Immature natural killer cell (primary cell): ENCODE measurements around the gene HSF2BP. TPM values are rescaled to one million over a fixed set of nuclear protein-coding genes. Genes with fewer than 3 reads are reported as not detected.
"Not testable (repeated sequence)": the region's sequence is repeated elsewhere in the genome, so short reads cannot be mapped to it uniquely, and the experiment has no call there.

Experiments used
- DNase-seq, 3 donors: peaks; one replicate each; pipeline ENCODE4 v3.0.0; 2022; ENCODE audit warnings: mixed read lengths in 1 of 3
- H3K27ac Mint-ChIP-seq, 6 donors: one replicate each; pipeline ENCODE4 v1.8.0; 2020; ENCODE audit warnings: mixed read lengths in 6 of 6, mild to moderate bottlenecking in 5 of 6, inconsistent platforms in 4 of 6, moderate library complexity in 3 of 6
- H3K27me3 Mint-ChIP-seq, 3 donors: one replicate each; pipeline ENCODE4 v1.8.0; 2020 to 2021; ENCODE audit warnings: low read depth in 3 of 3, mild to moderate bottlenecking in 3 of 3, mixed read lengths in 3 of 3, moderate library complexity in 3 of 3, inconsistent platforms in 1 of 3
- H3K36me3 Mint-ChIP-seq, 3 donors: one replicate each; pipeline ENCODE4 v1.8.0; 2020; ENCODE audit warnings: mixed read lengths in 3 of 3, inconsistent platforms in 2 of 3, mild to moderate bottlenecking in 2 of 3
- H3K4me1 Mint-ChIP-seq, 2 donors: one replicate each; pipeline ENCODE4 v1.8.0; 2020; ENCODE audit warnings: inconsistent platforms in 2 of 2, mild to moderate bottlenecking in 2 of 2, mixed read lengths in 2 of 2, moderate library complexity in 1 of 2
- H3K4me3 Mint-ChIP-seq, 5 donors: one replicate each; pipeline ENCODE4 v1.8.0; 2020; ENCODE audit warnings: mild to moderate bottlenecking in 5 of 5, mixed read lengths in 5 of 5, inconsistent platforms in 3 of 5, moderate library complexity in 3 of 5
- H3K9me3 Mint-ChIP-seq, 6 donors: one replicate each; pipeline ENCODE4 v1.8.0; 2020; ENCODE audit warnings: mild to moderate bottlenecking in 6 of 6, mixed read lengths in 6 of 6, inconsistent platforms in 4 of 6, moderate library complexity in 3 of 6
- polyA plus RNA-seq, 3 donors: library from polyadenylated mRNA; unstranded; fragments of 300-500 nt; fragmentation: Illumina TruSeq; gene quantifications; one replicate each; pipeline ENCODE4 v1.2.3, GENCODE V29; 2021

Gene HSF2BP
- polyA plus RNA-seq, 3 donors from 2014 or later = 0.27 TPM; not detected in 2

DNA sequence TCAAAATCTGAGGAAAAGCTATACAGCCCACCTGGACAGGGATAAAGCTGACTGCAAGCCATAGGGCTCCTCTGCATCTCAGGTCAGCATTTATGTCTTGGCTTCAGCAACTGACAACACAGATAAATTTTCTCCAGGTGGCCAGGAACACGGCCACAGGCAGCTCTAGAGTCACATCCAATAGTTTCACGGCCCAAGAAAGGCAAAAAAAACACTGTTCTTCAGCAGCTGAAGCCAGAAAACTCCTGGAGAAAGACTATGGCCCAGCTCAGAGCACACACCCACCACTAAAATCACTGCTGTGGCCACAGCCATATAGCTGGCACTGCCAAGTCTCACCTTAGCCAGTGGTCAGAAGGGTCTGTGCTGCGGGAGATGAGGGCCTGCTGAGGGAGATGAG lies 77.8 kb downstream of the HSF2BP start:
- H3K36me3 Mint-ChIP-seq = no peaks in the 10 kb centered on the region
- H3K27me3 Mint-ChIP-seq = peaks cover 2 to 5% (median 2%) of the 10 kb centered on the region in 3 donors
- H3K9me3 Mint-ChIP-seq = no peaks in the 10 kb centered on the region
- H3K4me1 Mint-ChIP-seq = no peaks in the 10 kb centered on the region
- H3K27ac Mint-ChIP-seq = no peak overlapping the region
- no peak for DNase-seq
- H3K4me3 Mint-ChIP-seq = no peak overlapping the region

DNA sequence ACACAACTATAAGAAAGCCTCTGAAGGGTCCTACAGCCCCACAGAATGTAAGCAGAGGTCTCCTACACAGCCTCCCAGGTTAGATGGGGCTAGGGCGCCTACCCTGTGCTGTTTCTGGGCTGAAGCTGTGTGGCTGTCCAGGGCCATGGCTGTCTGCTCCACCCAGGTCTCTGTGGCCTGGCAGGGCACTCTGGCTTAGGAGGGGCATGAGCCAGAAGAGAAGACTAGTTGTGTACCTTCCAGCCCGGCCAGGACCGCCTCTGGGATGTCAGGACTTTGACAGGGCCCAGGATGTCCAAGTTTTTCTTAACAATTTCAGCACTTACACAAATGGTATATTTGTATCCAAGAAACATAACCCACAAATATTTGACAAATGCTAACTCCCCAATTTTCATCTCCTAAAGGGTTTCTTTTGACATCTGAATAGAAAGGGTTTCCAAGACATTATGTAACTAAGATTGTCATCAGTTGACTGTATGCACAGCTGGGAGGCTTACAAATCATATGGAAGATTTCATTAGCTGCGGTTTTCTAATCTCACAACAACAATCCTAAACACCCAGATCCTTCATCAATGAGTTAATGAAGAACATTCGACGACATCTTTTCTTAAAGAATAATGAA lies 80.5 kb downstream of the HSF2BP start:
- H3K27ac Mint-ChIP-seq = no peak overlapping the region
- H3K4me1 Mint-ChIP-seq = no peaks in the 10 kb centered on the region

DNA sequence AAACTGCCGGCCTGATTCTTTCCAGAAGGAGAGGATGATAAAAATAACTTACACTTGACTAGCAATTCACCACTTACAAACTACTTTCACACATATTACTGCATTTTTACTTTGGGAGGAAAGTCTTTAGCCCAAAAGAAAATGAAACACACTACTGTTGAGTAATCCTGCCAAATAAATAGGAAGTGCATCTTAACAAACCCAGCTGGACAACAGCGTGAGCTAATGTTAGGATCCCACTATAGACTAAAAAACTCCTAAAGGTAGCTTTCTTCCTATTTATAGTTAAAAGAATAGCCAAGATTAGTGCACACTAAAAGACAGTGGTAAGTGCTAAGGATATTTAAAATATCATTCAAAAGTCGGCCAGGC lies 83.8 kb downstream of the HSF2BP start:
- no peak overlapping the region for H3K27ac Mint-ChIP-seq
- H3K4me3 Mint-ChIP-seq = no peak overlapping the region
- H3K4me1 Mint-ChIP-seq = no peaks in the 10 kb centered on the region
- H3K36me3 Mint-ChIP-seq = no peaks in the 10 kb centered on the region
- H3K27me3 Mint-ChIP-seq = peaks cover 2 to 12% (median 3%) of the 10 kb centered on the region in 3 donors
- no peaks in the 10 kb centered on the region for H3K9me3 Mint-ChIP-seq
- DNase-seq = no peak

More for the DNA sequence above, 80.5 kb downstream of the HSF2BP start:
- no peaks in the 10 kb centered on the region for H3K36me3 Mint-ChIP-seq
- no peak overlapping the region for H3K4me3 Mint-ChIP-seq
- no peak for DNase-seq
- H3K27me3 Mint-ChIP-seq = peaks cover 0 to 5% (median 2%) of the 10 kb centered on the region in 3 donors
- H3K9me3 Mint-ChIP-seq = no peaks in the 10 kb centered on the region

DNA sequence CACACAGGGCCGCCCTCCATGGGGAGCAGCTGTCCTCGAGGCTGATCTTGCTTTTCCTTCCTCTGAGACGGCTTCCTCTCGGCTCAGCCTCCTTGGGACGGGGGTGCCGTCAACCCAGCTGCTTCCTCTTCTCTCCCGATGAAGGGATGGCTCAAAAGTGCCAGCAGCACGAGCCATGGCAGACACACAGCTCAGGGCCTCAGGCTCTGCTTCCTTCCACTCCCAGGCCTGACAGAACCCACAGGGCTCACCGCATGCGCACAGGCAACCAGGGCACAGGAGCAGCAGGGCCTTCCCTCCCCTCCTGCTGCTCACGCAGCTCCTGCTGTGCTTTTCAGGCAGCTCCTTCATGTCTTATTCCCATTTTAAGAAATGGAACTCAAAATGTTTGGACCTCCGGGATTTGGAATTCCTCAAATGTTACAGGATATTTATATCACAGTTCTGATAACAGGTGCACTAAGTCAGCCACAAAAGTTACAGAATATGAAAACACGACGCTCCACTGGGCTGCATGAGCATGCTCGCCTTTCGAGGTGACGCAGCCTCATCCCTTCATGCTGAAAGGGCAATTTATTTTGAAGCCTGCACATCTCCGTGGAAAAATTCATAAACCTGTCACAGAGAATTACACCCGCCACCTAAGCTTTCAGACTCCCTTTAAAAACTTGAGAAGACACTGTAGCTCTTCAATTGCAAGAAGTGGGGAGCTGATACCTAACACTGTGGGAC lies 84.4 kb downstream of the HSF2BP start:
- Mint-ChIP-seq H3K4me3 (no peak overlapping the region), H3K27ac (no peak overlapping the region), H3K36me3 (no peaks in the 10 kb centered on the region), H3K9me3 (no peaks in the 10 kb centered on the region), H3K4me1 (no peaks in the 10 kb centered on the region), H3K27me3 (peaks cover 2 to 12% (median 2%) of the 10 kb centered on the region in 3 donors)
- DNase-seq = no peak

DNA sequence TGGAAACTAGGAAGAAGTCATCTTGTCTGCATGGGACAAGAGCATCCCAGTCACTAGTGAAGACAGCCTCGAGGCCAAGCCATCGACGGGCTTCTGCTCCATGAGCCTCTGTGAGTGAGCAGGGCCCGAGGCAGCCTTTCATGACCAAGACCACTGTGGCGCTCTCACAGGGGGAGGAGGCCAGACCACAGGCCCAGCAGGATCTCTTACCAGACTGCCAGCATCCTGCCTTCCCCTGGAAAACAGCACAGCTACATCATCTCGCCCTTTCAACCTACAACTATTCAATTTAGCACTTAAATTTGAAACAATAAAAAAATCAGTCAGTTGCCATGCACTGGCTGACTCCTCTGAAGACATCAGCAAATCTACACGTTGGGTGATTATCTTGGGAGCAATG lies 85.4 kb downstream of the HSF2BP start:
- H3K4me3 Mint-ChIP-seq = no peak overlapping the region
- no peaks in the 10 kb centered on the region for H3K36me3 Mint-ChIP-seq
- DNase-seq = no peak
- H3K27me3 Mint-ChIP-seq = peaks cover 2 to 12% (median 2%) of the 10 kb centered on the region in 3 donors
- no peaks in the 10 kb centered on the region for H3K4me1 Mint-ChIP-seq
- no peaks in the 10 kb centered on the region for H3K9me3 Mint-ChIP-seq
- no peak overlapping the region for H3K27ac Mint-ChIP-seq

DNA sequence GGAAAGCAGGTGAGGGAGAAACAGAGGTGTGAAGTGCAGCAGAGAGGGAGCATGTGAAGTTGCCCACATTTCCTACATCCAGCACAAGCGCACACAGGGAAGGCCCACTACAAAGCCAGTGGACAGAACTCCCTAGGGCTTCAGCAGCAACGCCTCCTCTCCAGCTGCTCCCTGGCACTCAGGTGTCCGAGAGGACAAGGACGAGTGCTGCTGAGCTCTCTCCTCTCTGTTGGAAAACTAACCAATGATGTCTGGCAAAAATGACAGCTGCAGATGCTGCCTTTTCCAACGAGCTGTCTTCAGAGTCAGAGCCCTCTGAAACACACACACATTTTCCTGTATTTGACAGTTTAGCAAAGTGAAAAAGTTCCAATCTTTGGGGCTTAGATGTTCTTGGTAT lies 86.8 kb downstream of the HSF2BP start:
- no peak overlapping the region for H3K27ac Mint-ChIP-seq
- H3K4me3 Mint-ChIP-seq = no peak overlapping the region
- no peaks in the 10 kb centered on the region for H3K4me1 Mint-ChIP-seq
- H3K36me3 Mint-ChIP-seq = no peaks in the 10 kb centered on the region
- no peaks in the 10 kb centered on the region for H3K9me3 Mint-ChIP-seq
- DNase-seq = no peak
- H3K27me3 Mint-ChIP-seq = peaks cover 2 to 10% (median 2%) of the 10 kb centered on the region in 3 donors

DNA sequence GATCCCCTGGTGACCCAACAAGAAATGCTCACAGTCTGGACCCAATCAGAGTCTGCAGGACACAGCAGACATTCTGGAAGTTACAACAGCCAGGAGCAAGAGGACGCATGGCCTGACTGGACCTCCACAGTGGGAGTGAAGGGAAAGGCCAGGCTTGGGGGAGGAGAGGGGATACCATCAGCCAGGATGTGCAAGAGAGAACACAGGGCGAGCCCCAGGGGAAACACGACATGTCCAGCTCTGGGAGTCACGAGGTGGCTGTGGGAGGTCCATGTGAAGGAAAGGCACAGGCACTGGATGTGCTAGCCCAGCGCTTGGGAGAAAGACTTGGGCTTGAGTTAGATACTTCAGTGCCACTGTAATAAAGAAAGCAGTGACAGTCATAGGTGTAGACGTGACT lies 87.3 kb downstream of the HSF2BP start:
- Mint-ChIP-seq H3K9me3 (no peaks in the 10 kb centered on the region), H3K36me3 (no peaks in the 10 kb centered on the region), H3K27ac (no peak overlapping the region), H3K27me3 (peaks cover 2 to 10% (median 2%) of the 10 kb centered on the region in 3 donors), H3K4me3 (no peak overlapping the region), H3K4me1 (no peaks in the 10 kb centered on the region)
- no peak for DNase-seq

DNA sequence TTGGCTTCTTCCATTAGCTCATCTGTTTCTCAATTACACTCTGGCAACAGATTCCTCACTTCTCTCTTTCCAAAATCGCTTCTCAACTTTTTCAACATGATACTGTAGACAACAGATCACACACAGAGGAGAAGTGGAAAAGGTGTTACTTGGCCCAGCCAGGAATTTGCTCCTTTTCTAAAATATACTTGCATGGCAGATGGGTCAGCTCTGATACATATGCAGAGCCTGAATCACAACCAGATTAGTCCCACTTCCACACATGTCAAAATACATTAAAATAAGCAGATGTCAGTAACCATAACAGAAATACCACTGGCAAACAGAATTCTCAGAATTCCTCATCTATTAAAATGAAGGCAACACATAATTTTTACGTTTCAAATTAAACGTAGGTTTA lies 89.1 kb downstream of the HSF2BP start:
- H3K36me3 Mint-ChIP-seq, DNase-seq, H3K4me1 Mint-ChIP-seq, H3K4me3 Mint-ChIP-seq, H3K27me3 Mint-ChIP-seq, H3K9me3 Mint-ChIP-seq, H3K27ac Mint-ChIP-seq: not testable (repeated sequence)

DNA sequence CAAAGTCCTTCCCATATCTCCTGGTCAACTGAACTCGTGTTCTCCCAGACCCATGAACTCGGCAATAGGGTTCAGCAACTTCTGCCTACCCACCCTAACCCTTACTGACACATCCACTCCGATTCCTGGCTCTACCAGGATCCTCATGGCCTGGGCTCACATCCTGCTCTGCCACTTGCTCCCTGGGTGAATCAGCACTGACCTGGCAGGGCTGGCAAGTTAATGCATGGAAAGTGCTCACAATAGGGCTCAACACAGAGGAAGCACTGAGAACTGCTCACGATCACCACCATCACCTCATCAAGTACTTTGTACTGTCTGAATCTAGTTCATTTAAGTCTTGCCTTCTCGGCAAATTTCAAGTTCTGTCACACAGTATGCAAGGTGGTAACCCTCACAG lies 96.8 kb downstream of the HSF2BP start:
- not testable (repeated sequence) for H3K4me1 Mint-ChIP-seq, DNase-seq, H3K27me3 Mint-ChIP-seq, H3K36me3 Mint-ChIP-seq, H3K9me3 Mint-ChIP-seq, H3K27ac Mint-ChIP-seq, H3K4me3 Mint-ChIP-seq

DNA sequence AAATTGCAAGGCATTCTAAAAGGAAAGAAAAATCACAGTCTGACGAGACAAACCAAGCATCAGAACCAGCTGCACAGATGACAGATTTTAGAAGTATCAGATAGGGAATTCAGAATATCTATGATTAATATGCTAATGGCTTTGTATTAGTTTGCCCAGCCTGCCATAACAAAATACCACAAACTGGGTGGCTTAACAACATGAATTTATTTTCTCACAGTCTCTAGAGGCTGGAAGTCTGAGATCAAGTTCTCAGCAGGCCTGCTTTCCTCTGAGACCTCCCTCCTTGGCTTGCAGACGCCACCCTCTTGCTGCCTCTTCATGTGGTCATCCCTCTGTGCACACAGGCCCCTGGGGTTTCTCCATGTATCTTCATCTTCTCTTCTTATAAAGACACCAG lies 118.7 kb downstream of the HSF2BP start:
- DNase-seq, H3K4me3 Mint-ChIP-seq, H3K27me3 Mint-ChIP-seq, H3K27ac Mint-ChIP-seq, H3K4me1 Mint-ChIP-seq, H3K36me3 Mint-ChIP-seq, H3K9me3 Mint-ChIP-seq: not testable (repeated sequence)

DNA sequence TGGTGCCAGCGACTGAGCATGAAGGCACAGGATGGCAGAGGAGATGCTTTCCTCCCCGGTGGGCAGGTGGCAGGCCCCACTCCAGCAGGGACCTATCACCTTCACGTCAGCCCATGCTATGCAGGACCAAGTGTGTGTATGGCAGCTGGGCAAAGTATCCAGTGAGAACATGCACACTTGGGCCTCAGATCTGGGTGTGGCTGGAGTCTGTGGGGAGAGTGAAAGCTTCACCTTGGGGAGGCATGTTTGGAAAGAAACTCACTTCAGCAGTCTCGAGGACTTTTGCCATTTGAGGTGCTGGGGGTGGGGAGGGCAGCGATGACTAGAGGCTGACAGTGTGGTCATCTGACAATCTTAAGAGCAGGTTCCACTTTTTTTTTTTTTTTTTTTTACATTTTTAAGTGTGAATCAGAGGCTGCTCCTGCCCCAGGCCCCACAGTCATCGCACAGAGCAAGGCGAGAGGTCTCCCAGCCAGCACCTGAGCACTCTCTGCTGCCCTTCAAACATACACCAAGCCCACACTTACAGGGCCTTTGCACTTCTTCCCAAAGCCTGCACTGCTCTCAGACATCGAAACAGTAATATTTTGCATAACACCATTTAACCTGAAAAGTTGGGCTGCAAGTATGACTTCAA lies 136.7 kb downstream of the HSF2BP start:
- not testable (repeated sequence) for H3K4me3 Mint-ChIP-seq, H3K9me3 Mint-ChIP-seq, DNase-seq, H3K36me3 Mint-ChIP-seq, H3K27ac Mint-ChIP-seq, H3K27me3 Mint-ChIP-seq, H3K4me1 Mint-ChIP-seq

DNA sequence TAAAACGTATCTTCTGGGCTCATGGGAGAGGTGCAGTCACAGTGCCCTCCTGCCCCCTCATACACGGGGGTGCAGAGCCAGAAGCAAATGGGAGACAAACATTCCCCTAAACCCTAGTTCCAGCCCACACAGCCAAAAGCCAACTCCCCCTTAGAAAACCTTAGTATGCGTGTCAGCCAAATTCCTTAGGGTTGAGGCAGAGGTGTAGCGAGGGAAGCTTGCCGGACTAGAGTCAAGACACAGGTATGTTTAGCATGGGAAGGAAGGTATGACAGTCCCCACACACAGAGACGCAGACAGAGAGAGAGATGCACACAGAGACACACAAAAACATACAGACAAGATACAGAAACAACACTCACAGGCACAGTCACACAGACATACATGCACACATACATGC lies 141.6 kb downstream of the HSF2BP start:
- H3K9me3 Mint-ChIP-seq, H3K27ac Mint-ChIP-seq, DNase-seq, H3K36me3 Mint-ChIP-seq, H3K27me3 Mint-ChIP-seq, H3K4me3 Mint-ChIP-seq, H3K4me1 Mint-ChIP-seq: not testable (repeated sequence)

DNA sequence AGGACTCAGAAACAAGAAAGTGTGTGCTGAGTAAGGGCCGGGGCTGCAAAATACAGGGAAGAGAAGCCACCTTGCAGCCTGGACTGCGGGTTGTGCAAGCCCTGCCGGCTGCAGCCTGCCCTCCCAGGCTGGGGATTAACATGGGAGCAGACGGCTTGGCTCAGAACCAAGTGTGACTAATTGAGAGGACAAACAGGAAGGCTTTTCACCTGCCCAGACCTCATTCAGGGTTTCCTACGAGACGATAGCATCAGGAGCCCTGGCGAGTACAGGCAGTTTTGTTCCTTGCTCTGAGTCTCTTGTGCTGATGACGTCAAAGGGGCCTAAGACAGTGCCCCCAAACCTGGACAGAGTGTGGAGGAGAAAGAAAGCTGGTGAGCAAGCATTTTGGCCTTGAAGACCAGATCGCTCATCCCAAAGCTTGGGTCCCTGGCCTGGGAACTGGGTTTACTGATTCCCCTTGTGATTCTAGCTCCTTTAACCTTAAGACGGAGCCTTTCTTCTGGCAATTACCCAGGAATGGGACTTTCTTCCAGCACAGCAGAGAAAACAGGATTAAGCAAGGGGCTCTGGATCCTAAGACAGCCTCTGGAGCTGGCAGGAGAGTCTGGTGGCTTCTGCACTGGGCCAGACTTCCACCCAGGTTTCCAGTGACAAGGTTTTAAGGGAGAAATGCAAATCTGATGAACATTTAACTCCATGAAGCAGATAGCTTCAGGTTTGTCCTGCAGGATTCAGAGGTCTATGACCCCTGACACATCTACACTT lies 142.2 kb downstream of the HSF2BP start:
- not testable (repeated sequence) for H3K36me3 Mint-ChIP-seq, H3K27ac Mint-ChIP-seq, DNase-seq, H3K27me3 Mint-ChIP-seq, H3K4me3 Mint-ChIP-seq, H3K4me1 Mint-ChIP-seq, H3K9me3 Mint-ChIP-seq

DNA sequence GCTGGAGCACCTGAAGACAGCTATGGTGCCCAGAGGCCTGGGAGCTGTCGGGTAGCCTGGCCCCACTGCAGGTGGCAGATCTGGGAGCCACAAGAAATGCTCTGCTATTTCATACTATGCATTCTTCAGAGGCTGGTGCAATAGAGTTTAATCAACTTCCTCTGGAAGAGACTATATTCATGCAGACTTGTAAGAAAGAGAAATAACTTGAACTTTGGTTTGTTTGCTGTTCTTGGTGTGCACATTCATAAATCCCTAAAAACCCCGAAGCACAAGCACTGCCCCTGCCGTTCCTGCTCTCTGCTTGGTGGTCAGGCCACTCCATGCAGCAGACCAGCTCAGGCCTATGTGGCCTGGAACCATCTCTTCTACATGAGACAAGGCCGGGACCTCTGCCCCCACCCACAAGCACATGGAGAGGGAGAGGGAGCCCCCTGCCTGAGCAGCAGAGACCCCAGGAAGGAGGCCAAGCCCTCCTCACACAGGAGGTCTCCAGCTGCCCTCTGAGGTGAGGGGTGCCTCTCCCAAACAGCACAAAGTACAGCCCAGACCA lies 142.9 kb downstream of the HSF2BP start:
- DNase-seq, H3K36me3 Mint-ChIP-seq, H3K4me1 Mint-ChIP-seq, H3K27ac Mint-ChIP-seq, H3K4me3 Mint-ChIP-seq, H3K9me3 Mint-ChIP-seq, H3K27me3 Mint-ChIP-seq: not testable (repeated sequence)
